OCI-LY1 (cell line): ENCODE measurements around the gene PHLDB2.

ENCODE experiments used
- EZH2 ChIP-seq: fragments of 200-600 bp; sonication (generic), shearing (Covaris generic); IDR thresholded peaks from 2 replicates; pipeline ENCODE4 v1.8.0; 2017; ENCODE audit warnings: borderline replicate concordance, mixed run types, mild to moderate bottlenecking, antibody characterized with exemption, low read length, moderate library complexity, mixed read lengths
- TF ChIP-seq, protein P1 (sequence below): fragments of 200-600 bp; sonication (generic), shearing (Covaris generic); IDR thresholded peaks from 2 replicates; pipeline ENCODE4 v1.5.1; 2017; ENCODE audit warnings: mild to moderate bottlenecking, antibody characterized with exemption, low read length, moderate library complexity, mixed read lengths

GRCh38 chr3:111823341-111823855 is 35.7 kb upstream of the PHLDB2 start:
- TF ChIP-seq, protein P1, sequence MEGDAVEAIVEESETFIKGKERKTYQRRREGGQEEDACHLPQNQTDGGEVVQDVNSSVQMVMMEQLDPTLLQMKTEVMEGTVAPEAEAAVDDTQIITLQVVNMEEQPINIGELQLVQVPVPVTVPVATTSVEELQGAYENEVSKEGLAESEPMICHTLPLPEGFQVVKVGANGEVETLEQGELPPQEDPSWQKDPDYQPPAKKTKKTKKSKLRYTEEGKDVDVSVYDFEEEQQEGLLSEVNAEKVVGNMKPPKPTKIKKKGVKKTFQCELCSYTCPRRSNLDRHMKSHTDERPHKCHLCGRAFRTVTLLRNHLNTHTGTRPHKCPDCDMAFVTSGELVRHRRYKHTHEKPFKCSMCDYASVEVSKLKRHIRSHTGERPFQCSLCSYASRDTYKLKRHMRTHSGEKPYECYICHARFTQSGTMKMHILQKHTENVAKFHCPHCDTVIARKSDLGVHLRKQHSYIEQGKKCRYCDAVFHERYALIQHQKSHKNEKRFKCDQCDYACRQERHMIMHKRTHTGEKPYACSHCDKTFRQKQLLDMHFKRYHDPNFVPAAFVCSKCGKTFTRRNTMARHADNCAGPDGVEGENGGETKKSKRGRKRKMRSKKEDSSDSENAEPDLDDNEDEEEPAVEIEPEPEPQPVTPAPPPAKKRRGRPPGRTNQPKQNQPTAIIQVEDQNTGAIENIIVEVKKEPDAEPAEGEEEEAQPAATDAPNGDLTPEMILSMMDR, result no peak
- no peak for TF ChIP-seq EZH2
